GM18517 (cell line): Measurements from ENCODE around the gene SEMA4B.

Source experiments
- ATAC-seq: cut with Tn5 transposase; IDR thresholded peaks from one replicate; pipeline ENCODE4 v1.9.1; 2021; ENCODE audit warnings: mild to moderate bottlenecking, moderate library complexity; ENCODE audit not compliant: unreplicated experiment

The SEMA4B gene

GRCh38 chr15:90225047-90225446 lies 23.9 kb downstream of the SEMA4B start:
- no peak for ATAC-seq

- no peak for ATAC-seq
These were observed 24.5 kb downstream of the SEMA4B start for GRCh38 chr15:90225504-90226234.

- no peak for ATAC-seq
These were observed 26.2 kb downstream of the SEMA4B start for GRCh38 chr15:90227336-90227735.

- no peak for ATAC-seq
These were observed 27.0 kb downstream of the SEMA4B start for GRCh38 chr15:90227816-90228772.

- ATAC-seq = no peak
These were observed 27.8 kb downstream of the SEMA4B start for GRCh38 chr15:90228960-90229359.

GRCh38 chr15:90230071-90230494 lies 29.0 kb downstream of the SEMA4B start:
- no peak for ATAC-seq

- ATAC-seq = no peak
These were observed 29.5 kb downstream of the SEMA4B start for GRCh38 chr15:90230610-90231009.

GRCh38 chr15:90231028-90232017 lies 30.2 kb downstream of the SEMA4B start:
- ATAC-seq = no peak

- no peak for ATAC-seq
These were observed 31.1 kb downstream of the SEMA4B start for GRCh38 chr15:90232196-90232595.

- ATAC-seq = peak; percentile 2
These were observed 31.8 kb downstream of the SEMA4B start for GRCh38 chr15:90232941-90233386.

- ATAC-seq = peak; percentile 78
These were observed 32.4 kb downstream of the SEMA4B start, which contains the start of gene CIB1 for GRCh38 chr15:90233387-90234095. CIB1 (minus strand) TSS chr15:90233941; CDS start chr15:90233885, 56 bp downstream.

GRCh38 chr15:90234096-90234988 lies 33.2 kb downstream of the SEMA4B start, which contains the start of gene GDPGP1:
GDPGP1 (plus strand) TSS chr15:90234209; CDS start chr15:90240909, 6,700 bp downstream.
- ATAC-seq = peak; percentile 73

- ATAC-seq = no peak
These were observed 38.2 kb downstream of the SEMA4B start for GRCh38 chr15:90239371-90239770.

- no peak for ATAC-seq
These were observed 39.7 kb downstream of the SEMA4B start for GRCh38 chr15:90240856-90241255.

- no peak for ATAC-seq
These were observed 40.4 kb downstream of the SEMA4B start for GRCh38 chr15:90241343-90242192.

- ATAC-seq = no peak
These were observed 43.0 kb downstream of the SEMA4B start for GRCh38 chr15:90243943-90244639.

GRCh38 chr15:90248789-90249202 lies 47.7 kb downstream of the SEMA4B start:
- ATAC-seq = no peak
